Epithelial cell of proximal tubule (primary cell): Measurements from ENCODE around the gene FARP1. TPM values are rescaled to one million over a fixed set of nuclear protein-coding genes. Genes with fewer than 3 reads are reported as not detected.
A peak's percentile ranks its signal among the peaks of the same experiment; 100 is the strongest.

Experiments
- DNase-seq: peaks from one replicate; pipeline ENCODE4 v3.0.0-alpha.2; 2011; ENCODE audit warnings: low read depth
- H3K4me3 ChIP-seq: 2 replicates; pipeline ENCODE4 v1.5.1; 2011; ENCODE audit warnings: low read depth, mild to moderate bottlenecking, low read length
- CTCF ChIP-seq: conservative IDR thresholded peaks from 2 replicates; pipeline ENCODE4 v1.5.1; 2012; ENCODE audit warnings: low read depth, mild to moderate bottlenecking, low read length
- total RNA-seq: library from RNA; depleted of rRNA; stranded (reverse); fragments of >200 nt; gene quantifications from 2 replicates; pipeline ENCODE4 v1.2.3, GENCODE V29; 2015

FARP1 gene
- total RNA-seq, 1 donor from 2014 or later = 97.0 TPM

DNA sequence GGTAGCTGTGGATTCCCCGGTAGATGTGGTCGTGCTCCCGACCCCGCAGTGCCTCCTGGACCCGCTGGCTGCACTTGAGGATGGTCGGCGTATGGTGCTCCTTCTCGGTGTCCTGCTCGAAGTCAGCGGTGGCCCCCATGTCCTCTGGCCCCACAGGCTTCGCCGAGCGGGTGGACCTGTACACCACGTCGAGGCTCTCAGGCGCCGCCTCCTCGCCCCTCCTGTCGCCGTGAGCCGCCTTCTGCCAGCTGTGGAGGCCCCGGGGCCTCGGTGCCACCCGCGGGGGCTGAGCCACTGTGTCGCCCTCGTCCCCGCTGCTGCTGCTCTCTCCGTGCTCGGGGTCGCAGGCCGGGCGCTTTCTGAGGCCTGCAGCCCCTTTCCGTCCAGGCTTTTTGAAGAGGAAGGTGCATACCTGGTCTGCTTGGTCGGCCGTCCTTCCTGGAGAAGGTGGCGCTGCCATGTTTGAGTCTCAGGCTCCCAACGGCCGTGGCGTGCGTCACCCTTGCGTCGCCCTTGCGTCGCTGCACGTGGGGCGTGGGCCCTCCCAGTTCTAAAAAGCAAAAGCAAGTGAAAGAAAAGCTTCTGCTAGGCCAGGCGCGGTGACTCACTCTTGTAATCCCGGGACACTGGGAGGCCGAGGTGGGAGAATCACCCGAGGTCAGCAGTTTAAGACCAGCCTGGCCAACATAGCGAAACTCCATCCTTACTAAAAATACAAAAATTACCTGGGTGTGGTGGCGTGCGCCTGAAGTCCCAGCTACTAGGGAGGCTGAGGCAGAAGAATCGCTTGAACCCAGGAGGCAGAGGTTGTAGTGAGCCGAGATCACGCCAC is 34.1 kb downstream of the FARP1 start, which contains the start of gene RNF113B:
RNF113B (minus strand) TSS at position 493 of the 832 bp plus-strand sequence; CDS start at position 460, 33 bp downstream.
- DNase-seq = no peak
- no peak for TF ChIP-seq CTCF
- no peak within 1 kb of the TSS for H3K4me3 ChIP-seq

GRCh38 chr13:98180092-98180491 is 37.2 kb downstream of the FARP1 start:
- DNase-seq = no peak
- TF ChIP-seq CTCF = no peak
- H3K4me3 ChIP-seq = peak overlapping the region; percentile 12

DNA sequence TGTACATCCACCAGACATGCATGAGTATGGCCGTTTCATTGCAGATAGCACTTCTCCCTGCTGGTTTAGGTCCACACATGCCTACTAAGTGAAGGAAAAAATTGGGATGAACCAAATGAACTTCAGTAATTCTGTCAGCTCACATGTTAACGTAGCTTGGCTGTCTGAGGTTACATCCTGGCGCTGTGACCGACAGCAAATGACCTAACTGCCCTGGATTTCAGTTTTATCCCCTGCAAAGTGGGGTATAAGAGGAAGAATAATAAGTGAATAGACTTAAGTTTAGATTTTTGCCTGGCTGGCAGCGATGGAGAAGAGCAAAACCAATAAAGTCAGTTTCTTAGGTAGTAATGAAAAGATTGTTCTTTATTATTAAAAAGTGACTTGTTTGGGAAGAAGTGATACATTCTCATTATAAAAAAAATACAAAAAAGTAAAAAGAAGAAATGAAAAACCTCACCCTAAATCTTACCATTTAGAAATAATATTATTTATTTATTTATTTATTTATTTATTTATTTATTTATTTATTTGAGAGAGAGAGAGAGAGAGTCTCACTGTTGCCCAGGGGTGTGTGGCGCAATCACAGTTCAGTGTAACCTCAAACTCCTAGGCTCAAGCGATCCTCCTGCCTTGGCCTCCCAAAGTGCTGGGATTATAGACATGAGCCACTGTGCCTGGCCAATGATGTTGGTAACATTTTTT is 38.4 kb downstream of the FARP1 start:
- H3K4me3 ChIP-seq = peak overlapping the region; percentile 12
- TF ChIP-seq CTCF = no peak
- no peak for DNase-seq

DNA sequence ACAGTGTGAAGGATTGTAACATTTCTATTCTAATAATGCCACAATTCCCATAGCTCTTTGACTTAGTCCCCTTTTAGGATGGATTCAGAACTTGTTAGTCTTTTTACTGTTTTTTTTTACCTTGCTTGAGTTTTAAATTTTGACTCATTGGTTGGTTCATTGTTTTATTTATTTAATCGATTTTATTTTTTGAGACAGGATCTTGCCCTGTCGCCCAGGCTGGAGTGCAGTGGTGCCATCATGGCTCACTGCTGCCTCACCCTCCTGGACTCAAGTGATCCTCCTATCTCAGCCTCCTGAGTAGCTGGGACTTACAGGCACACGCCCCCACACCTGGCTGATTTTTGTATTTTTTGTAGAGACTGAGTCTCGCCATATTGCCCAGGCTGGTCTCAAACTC is 39.3 kb downstream of the FARP1 start:
- no peak for TF ChIP-seq CTCF
- no peak for DNase-seq
- H3K4me3 ChIP-seq = no peak overlapping the region

GRCh38 chr13:98182589-98182988 is 39.7 kb downstream of the FARP1 start:
- peak; percentile 83 for DNase-seq
- TF ChIP-seq CTCF = no peak
- H3K4me3 ChIP-seq = no peak overlapping the region

DNA sequence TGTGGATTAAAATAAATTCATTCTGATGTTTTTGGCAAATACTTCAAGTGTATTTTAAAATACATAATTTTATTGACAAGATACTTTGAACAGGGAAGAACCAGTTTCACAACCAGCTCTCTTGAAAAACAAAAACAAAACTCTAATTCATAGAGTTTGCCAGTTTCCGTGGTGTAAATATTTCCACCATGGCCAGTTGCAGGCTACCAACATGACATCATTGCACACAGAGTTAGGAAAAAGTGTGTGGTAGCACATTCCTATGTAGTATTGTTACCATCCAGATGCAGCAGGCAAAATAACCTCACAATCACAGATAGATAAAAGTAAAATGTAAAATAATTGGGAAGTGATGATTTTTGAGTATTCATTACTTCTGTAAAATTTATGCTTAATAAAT is 41.9 kb downstream of the FARP1 start:
- H3K4me3 ChIP-seq = no peak overlapping the region
- no peak for DNase-seq
- no peak for TF ChIP-seq CTCF
